Skeletal muscle satellite cell (primary cell): Measurements from ENCODE around the gene TTC28.
"Not testable (repeated sequence)": the region's sequence is repeated elsewhere in the genome, so short reads cannot be mapped to it uniquely, and the experiment has no call there.

ENCODE experiments used
- H3K27me3 ChIP-seq: 2 replicates; pipeline ENCODE4 v1.7.0; 2013; ENCODE audit warnings: low read length; ENCODE audit not compliant: control insufficient read depth, insufficient read depth
- H3K36me3 ChIP-seq: 2 replicates; pipeline ENCODE4 v1.7.0; 2013; ENCODE audit warnings: mild to moderate bottlenecking, control low read depth, low read length; ENCODE audit not compliant: insufficient read depth
- H3K4me1 ChIP-seq: 2 replicates; pipeline ENCODE4 v1.7.0; 2013; ENCODE audit warnings: low read length; ENCODE audit not compliant: control insufficient read depth, insufficient read depth
- H3K4me2 ChIP-seq: 2 replicates; pipeline ENCODE4 v1.7.0; 2013; ENCODE audit warnings: mild to moderate bottlenecking, low read length
- H3K4me3 ChIP-seq: 2 replicates; pipeline ENCODE4 v1.7.0; 2013; ENCODE audit warnings: low read length
- H3K9ac ChIP-seq: 2 replicates; pipeline ENCODE4 v1.7.0; 2013; ENCODE audit warnings: mild to moderate bottlenecking, low read depth, low read length, moderate library complexity
- H3K9me3 ChIP-seq: replicated peaks from 2 replicates; pipeline ENCODE4 v1.7.0; 2013; ENCODE audit warnings: mild to moderate bottlenecking, control low read depth, low read length

TTC28 gene

DNA sequence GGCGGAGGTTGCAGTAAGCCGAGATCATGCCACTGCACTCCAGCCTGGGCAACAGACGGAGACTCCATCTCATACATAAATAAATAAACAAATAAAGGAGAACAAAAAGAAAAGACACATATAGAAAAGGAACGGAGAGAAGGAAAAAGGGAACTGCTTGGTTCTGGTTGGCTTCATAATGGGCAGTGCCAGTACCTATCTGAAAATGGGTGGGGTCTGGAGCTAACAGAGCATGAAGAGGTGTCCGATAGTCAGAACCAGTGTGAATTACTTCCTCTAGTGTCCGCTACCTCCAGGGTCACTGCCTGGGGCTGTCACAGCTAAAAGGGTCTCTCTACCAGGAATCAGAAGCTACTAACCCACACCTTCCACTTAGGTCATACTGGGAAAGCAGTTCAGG, 27.2 kb upstream of the TTC28 start:
- no peak overlapping the region for H3K9ac ChIP-seq
- no peaks in the 10 kb centered on the region for H3K27me3 ChIP-seq
- no peak overlapping the region for H3K4me2 ChIP-seq
- H3K36me3 ChIP-seq, result no peaks in the 10 kb centered on the region
- H3K9me3 ChIP-seq, result no peaks in the 10 kb centered on the region
- no peak overlapping the region for H3K4me3 ChIP-seq
- H3K4me1 ChIP-seq, result peaks cover 21% of the 10 kb centered on the region

DNA sequence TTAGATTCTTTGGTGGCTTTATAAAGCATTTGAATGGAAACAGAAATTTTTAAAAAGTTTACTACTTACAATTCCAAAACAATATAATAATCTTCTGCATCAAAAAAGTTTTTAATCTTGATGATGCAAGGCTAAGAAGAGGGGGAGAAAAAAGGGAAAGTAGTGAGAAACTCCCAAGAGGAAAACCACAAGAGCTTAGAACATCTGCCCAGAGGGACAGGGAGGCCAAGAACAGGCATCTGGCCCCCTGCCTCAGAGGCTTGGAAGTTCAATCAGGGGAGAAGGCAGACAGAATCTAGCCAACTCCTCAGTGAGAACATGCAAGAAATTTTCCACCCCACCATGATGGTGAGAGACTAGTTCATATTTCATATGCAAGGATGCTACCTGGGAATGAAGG, 23.8 kb upstream of the TTC28 start:
- no peak overlapping the region for H3K4me3 ChIP-seq
- no peak overlapping the region for H3K9ac ChIP-seq
- H3K4me1 ChIP-seq, result no peaks in the 10 kb centered on the region
- H3K27me3 ChIP-seq, result no peaks in the 10 kb centered on the region
- no peaks in the 10 kb centered on the region for H3K9me3 ChIP-seq
- no peaks in the 10 kb centered on the region for H3K36me3 ChIP-seq
- no peak overlapping the region for H3K4me2 ChIP-seq

DNA sequence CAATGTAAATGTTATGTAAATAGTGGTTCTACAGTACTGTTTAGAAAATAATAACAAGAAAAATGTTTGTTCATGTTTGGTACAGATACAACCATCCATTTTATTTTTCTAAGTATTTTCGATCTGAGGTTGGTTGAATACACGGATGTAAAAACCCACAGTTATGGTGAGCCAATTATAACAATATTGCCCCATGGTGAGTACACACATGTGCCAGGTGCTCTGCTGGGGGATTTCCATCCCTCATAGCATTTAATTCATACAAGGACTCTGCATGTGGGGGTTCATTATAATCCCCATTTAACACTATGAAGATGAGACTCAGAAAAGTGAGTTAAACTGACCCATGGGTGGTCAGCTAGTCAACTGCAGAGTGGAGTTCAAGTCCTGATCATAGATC, 23.3 kb upstream of the TTC28 start:
- no peak overlapping the region for H3K4me2 ChIP-seq
- H3K4me3 ChIP-seq, result no peak overlapping the region
- H3K4me1 ChIP-seq, result no peaks in the 10 kb centered on the region
- no peak overlapping the region for H3K9ac ChIP-seq
- H3K27me3 ChIP-seq, result no peaks in the 10 kb centered on the region
- no peaks in the 10 kb centered on the region for H3K36me3 ChIP-seq
- no peaks in the 10 kb centered on the region for H3K9me3 ChIP-seq

DNA sequence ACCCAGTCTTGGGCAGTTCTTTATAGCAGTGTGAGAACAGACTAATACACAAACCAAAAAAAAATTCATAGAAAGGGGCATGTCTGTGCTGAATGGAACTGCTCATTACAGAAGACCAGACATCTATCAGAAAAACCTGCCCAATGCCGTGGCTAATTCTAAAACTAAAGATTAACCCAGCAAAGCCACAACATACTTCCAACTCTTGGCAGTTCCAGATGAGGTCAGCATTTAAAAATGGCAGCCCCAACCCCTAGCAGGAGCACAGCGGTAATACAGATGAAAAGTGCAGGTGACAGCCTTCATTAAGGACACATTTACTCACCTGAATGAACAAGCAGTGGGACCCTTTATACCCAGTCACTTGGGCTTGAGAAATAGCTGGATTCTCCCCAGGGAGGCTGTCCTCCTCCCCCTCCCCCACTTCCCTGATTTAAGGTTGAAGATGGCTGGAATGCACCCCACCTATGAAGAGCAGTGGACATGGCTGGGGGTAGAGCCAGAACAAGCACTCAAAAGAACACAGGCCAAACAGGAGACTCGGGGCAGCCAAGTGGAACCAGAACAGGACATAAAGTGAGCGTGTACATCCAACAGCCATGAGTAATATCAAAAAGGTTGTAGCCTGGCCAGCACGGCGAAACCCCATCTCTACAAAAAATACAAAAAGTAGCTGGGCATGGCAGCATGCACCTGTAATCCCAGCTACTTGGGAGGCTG, 13.6 kb upstream of the TTC28 start:
- not testable (repeated sequence) for H3K36me3 ChIP-seq, H3K4me3 ChIP-seq, H3K27me3 ChIP-seq

DNA sequence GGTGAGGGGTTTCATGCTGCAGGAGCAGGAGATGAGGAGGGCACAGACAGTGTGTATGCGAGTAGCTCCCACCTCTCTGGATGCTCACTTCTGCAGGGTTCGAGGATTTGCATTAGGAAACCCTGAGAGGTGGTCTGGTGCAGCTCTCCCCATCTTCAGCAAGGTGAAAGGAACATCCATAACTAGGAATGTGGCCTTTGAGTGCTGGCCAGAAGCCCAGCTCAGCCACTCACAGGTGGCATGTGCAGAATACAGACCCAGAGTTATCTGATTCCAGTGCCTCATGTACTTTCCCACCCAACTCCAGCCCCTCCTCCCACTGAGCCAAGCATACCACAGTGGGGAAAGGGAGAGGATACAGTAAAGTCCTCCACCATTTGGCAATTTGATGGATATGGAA, 10.2 kb upstream of the TTC28 start:
- not testable (repeated sequence) for H3K27me3 ChIP-seq, H3K36me3 ChIP-seq, H3K4me2 ChIP-seq, H3K9ac ChIP-seq, H3K4me3 ChIP-seq, H3K4me1 ChIP-seq, H3K9me3 ChIP-seq

More for the DNA sequence above, 13.6 kb upstream of the TTC28 start:
- not testable (repeated sequence) for H3K4me1 ChIP-seq, H3K9ac ChIP-seq, H3K9me3 ChIP-seq, H3K4me2 ChIP-seq

DNA sequence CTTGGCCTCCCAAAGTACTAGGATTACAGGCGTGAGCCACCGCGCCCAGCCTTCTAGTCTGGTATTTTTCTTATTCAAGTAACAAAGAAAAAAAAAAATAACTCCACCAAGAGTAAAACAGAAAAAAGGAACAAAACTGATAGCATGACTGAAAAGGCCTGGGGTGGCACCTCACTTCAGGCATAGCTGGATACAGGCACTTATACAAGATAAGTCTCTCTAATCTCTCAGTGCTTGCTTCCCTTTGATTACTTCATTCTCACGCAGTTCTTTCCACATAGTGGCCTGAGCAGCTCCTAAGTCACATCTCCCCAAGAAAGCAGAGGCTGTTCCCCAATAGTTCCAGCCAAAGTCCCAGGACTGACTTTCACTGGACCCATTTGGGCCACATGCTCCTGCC, 3.3 kb upstream of the TTC28 start:
- H3K9me3 ChIP-seq, H3K4me2 ChIP-seq, H3K36me3 ChIP-seq, H3K4me1 ChIP-seq, H3K4me3 ChIP-seq, H3K9ac ChIP-seq, H3K27me3 ChIP-seq: not testable (repeated sequence)

DNA sequence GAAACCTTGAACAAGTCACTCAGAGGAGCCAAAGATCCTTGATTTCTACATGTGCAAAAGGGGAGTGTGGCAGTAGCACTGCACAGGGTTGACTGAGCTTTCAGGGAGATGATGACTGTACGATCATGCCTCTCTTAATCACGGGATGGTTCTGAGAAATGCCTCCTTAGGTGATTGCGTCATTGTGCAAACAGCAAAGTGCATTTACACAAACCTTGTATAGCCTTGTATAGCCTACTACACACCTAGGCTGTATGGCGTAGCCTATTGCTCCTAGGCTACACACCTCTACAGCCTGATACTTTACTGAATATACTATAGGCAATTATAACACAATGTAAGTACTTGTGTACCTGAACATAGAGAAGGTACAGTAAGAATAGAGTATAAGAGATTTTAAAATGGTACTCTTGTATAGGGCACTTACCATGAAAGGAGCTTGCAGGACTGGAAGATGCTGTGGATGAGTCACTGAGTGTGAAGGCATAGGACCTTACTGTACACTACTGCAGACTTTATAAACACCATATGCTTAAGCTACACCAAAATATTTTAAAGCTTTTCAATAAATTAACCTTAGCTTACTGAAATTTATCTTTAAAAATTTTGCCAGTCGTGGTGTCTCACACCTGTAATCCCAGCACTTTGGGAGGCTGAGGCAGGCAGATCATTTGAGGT, 1.3 kb upstream of the TTC28 start:
- H3K9ac ChIP-seq, H3K9me3 ChIP-seq, H3K4me3 ChIP-seq, H3K27me3 ChIP-seq, H3K4me1 ChIP-seq, H3K4me2 ChIP-seq, H3K36me3 ChIP-seq: not testable (repeated sequence)

DNA sequence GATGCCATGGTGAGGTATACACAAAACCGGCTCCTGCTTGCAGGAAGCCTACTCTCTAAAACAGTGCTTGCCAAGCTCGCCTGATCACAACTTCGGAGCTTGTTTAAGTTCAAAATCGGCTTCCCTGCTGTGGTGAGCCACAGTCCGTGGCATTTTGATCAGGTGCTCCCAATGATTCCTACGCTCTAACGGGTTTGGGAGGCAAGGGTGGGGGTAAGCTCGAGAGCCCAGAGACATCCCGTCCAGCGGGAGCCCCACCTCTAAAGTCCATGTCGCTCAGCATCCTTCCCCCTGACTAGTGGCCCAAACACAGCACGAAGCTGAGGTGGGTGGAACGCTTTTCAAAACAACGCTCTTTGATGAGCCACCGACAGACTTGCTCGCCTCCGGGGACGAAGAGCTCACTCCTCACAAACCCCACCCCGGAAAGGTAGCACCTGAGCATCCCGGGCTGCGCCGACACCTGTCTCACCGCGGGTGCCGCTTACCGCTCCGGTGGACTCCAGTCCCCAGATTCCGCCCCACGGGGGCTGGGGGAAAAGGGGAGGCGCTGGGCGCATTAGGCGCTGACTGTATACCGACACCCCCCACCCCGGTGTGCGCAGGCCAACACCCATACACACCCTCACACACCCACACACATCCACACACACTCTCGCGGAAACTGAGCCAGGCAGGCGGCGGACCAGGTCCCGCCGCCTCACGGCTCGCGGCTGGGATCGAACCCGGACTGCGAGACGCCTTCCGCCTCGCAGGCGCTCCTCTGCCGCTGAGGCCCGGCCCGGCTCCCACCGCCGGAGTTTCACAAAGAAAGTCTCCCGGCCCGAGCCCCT, 646 bp downstream of the TTC28 start:
- not testable (repeated sequence) for H3K27me3 ChIP-seq, H3K9me3 ChIP-seq, H3K36me3 ChIP-seq
- Histone ChIP-seq H3K4me1 (peaks cover 11% of the 10 kb centered on the region), H3K9ac (peak overlapping the region; percentile 84), H3K4me2 (peak overlapping the region; percentile 96), H3K4me3 (peak overlapping the region; percentile 86)

DNA sequence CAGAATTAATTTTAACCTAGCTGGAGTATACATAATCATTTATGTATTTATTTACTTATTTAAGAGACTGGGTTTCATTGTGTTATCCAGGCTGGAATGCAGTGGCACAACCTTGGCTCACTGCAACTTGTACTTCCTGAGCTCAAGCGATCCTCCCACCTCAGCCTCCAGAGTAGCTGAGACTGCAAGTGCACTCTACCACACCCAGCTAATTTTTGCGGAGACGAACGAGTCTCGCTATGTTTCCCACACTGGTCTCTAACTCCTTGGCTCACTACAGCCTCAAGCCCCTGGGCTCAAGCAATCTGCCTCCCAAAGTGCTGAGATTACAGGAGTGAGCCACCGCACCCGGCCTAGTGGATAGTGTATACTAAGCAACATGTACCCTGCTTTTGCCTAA, 1.5 kb downstream of the TTC28 start:
- H3K9me3 ChIP-seq, H3K27me3 ChIP-seq, H3K4me2 ChIP-seq, H3K4me3 ChIP-seq, H3K9ac ChIP-seq, H3K36me3 ChIP-seq: not testable (repeated sequence)
- H3K4me1 ChIP-seq, result peaks cover 15% of the 10 kb centered on the region

DNA sequence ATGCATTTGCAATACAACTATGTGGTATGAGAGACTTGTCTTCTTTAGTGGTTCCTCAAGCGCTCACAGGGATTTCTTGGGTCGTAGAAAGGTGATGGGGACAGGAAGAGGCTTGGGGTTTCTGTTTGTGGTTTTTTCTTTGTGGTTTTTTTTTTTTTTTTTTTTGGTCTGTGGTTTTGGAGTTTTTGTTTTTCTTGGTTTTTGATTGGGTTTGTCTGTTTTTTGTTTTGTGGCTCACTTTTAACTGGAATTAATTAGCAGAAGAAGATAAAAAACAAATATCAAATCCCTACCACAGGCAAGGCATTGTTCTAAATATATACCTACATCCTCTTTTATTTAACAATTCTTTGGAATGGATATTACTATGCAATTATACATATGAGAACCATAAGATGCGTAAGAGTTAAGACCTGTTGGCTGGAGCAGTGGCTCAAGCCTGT, 5.5 kb downstream of the TTC28 start:
- H3K4me3 ChIP-seq, result no peak overlapping the region
- no peak overlapping the region for H3K4me2 ChIP-seq
- no peaks in the 10 kb centered on the region for H3K27me3 ChIP-seq
- peaks cover 14% of the 10 kb centered on the region for H3K4me1 ChIP-seq
- no peaks in the 10 kb centered on the region for H3K36me3 ChIP-seq
- H3K9me3 ChIP-seq, result peaks cover 3% of the 10 kb centered on the region
- no peak overlapping the region for H3K9ac ChIP-seq

DNA sequence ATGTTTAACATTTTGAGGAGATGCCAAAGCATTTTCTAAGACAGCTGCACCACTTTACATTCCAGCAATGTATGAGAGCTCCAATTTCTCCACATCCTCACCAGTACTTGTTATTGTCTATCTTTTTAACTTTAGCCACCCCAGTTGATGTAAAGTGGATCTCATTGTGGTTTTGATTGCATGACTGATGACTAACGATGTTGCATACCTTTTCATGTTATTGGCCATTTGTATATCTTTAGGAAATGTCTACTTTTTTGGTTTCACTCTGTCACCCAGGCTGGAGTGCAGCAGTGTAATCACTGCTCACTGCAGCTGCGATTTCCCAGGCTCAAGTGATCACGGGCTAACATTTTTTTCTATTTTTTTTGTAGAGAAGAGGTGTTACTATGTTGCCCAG, 8.9 kb downstream of the TTC28 start:
- Histone ChIP-seq H3K4me2 (no peak overlapping the region), H3K4me1 (peaks cover 10% of the 10 kb centered on the region), H3K4me3 (no peak overlapping the region), H3K36me3 (no peaks in the 10 kb centered on the region), H3K27me3 (no peaks in the 10 kb centered on the region), H3K9ac (no peak overlapping the region), H3K9me3 (peaks cover 3% of the 10 kb centered on the region)
